Heart left ventricle (tissue), 13 donors: ENCODE data around the gene CACNA2D3.

ENCODE experiments used
- POLR2A ChIP-seq, 2 donors: fragments of 450-650 bp; IDR thresholded peaks; one replicate each; pipeline ENCODE4 v1.6.1; 2017; ENCODE audit warnings: antibody characterized with exemption in 2 of 2, mild to moderate bottlenecking in 2 of 2, moderate library complexity in 2 of 2
- TF ChIP-seq, protein P1 (sequence below), 12 donors: fragments of 200-600 bp; sonication (generic) in 4 of 12; IDR thresholded peaks; one replicate each; pipeline versions ENCODE4 v1.5.0 to v1.8.0; 2018 to 2022; ENCODE audit warnings: antibody characterized with exemption in 12 of 12, mild to moderate bottlenecking in 5 of 12
- donor health status: ischemic (EF 13 %, LVEDD 7.1; RV severe dilation, severe dysfunction).
- donor health status: DM: no; HTN: yes; CAD: no.
- donor health status: DM: no; HTN: no; CAD: no.
- donor health status: ischemic (EF 25% LVEDD 6.9; RV normal size, moderate dysfunction).
- donor health status: ischemic (EF 25% LVEDD 5.7; RV mildly dilated, moderate dysfunction).
- donor health status: ischemic (EF 35%, LVEDD 5.7; RV mildly dilated, moderate dysfunction).
- donor health status: nonischemic (EF 11% LVEDD 7.7; RV severe dilation, severe dysfunction).
- donor health status: DM: yes; HTN: yes; CAD: no.
- donor health status: PGD.
- donor health status: ischemic (EF 29% LVEDD 5.4; RV normal size, mild dysfunction).
- donor health status: nonischemic (EF 23%, LVEDD 6.1; RV moderate dilation, normal function).

DNA sequence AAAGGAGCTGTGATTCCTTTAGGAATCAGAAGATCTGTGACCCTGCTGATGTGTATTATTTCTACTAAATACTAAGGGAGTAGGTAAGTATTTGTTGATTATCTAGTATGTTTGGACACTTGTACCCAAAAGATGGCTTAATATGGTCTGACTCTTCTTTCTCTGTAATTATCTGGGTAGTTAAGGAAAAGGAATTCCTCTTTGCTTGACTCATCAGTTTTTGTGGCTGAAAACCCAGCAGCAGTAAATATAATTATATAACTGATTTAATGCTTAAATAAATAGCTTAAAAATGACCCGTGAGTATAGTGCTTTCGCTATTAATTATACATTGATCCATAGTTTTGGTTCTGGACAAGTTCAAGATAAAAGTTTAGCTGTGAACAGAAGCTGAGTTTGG lies 649.7 kb downstream of the CACNA2D3 start:
- TF ChIP-seq, protein P1, sequence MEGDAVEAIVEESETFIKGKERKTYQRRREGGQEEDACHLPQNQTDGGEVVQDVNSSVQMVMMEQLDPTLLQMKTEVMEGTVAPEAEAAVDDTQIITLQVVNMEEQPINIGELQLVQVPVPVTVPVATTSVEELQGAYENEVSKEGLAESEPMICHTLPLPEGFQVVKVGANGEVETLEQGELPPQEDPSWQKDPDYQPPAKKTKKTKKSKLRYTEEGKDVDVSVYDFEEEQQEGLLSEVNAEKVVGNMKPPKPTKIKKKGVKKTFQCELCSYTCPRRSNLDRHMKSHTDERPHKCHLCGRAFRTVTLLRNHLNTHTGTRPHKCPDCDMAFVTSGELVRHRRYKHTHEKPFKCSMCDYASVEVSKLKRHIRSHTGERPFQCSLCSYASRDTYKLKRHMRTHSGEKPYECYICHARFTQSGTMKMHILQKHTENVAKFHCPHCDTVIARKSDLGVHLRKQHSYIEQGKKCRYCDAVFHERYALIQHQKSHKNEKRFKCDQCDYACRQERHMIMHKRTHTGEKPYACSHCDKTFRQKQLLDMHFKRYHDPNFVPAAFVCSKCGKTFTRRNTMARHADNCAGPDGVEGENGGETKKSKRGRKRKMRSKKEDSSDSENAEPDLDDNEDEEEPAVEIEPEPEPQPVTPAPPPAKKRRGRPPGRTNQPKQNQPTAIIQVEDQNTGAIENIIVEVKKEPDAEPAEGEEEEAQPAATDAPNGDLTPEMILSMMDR (IDR thresholded peaks at IDR 0.05): no peak
- TF ChIP-seq POLR2A (IDR thresholded peaks at IDR 0.05): no peak
